H1 (cell line): Measurements from ENCODE around the gene CEND1. TPM values are rescaled to one million over a fixed set of nuclear protein-coding genes. Genes with fewer than 3 reads are reported as not detected.

ENCODE experiments used
- CTCF ChIA-PET: fragments of 300-600 bp; sonication (Branson Sonifier 250); formaldehyde crosslinking; loops from one replicate; lab custom pipeline; 2021; ENCODE audit not compliant: partially characterized antibody; lab: Charles Lee
- POLR2A ChIA-PET: fragments of 300-600 bp; sonication (Branson Sonifier 250); formaldehyde crosslinking; loops from one replicate; lab custom pipeline; 2021; ENCODE audit warnings: inconsistent platforms; ENCODE audit not compliant: partially characterized antibody; lab: Charles Lee
- DNase-seq, 2 experiments: peaks; one replicate each; pipeline versions ENCODE4 v3.0.0 to v3.0.0-alpha.2; 2010 to 2022; ENCODE audit warnings: low spot score in 2 of 2, low read depth in 1 of 2, mixed read lengths in 1 of 2
- FAIRE-seq: peaks from 2 replicates; lab custom pipeline; 2011; peaks lifted over from hg19 to GRCh38; lab: Jason Lieb, UNC
- H2AFZ ChIP-seq: 2 replicates; pipeline ENCODE4 v1.8.1; 2012; ENCODE audit warnings: low read length, inconsistent platforms
- H2AK5ac ChIP-seq: 2 replicates; pipeline ENCODE4 v1.6.1; 2013; ENCODE audit warnings: low read depth, low read length
- H2BK120ac ChIP-seq: replicated peaks from 2 replicates; pipeline ENCODE3; 2013; ENCODE audit warnings: low read depth, low read length, inconsistent platforms
- H2BK12ac ChIP-seq: 2 replicates; pipeline ENCODE4 v1.6.1; 2013; ENCODE audit warnings: low read depth, low read length
- H2BK15ac ChIP-seq: 2 replicates; pipeline ENCODE4 v1.6.1; 2013; ENCODE audit warnings: low read length
- H2BK20ac ChIP-seq: 2 replicates; pipeline ENCODE4 v1.6.1; 2013; ENCODE audit warnings: low read length
- H2BK5ac ChIP-seq: 2 replicates; pipeline ENCODE4 v1.6.1; 2013; ENCODE audit warnings: low read depth, low read length
- H3K14ac ChIP-seq: 2 replicates; pipeline ENCODE4 v1.6.1; 2013; ENCODE audit warnings: inconsistent platforms; ENCODE audit not compliant: insufficient read length
- H3K18ac ChIP-seq: 2 replicates; pipeline ENCODE4 v1.6.1; 2013; ENCODE audit warnings: low read length; ENCODE audit errors: extremely low read depth
- H3K23ac ChIP-seq: 2 replicates; pipeline ENCODE4 v1.6.1; 2013; ENCODE audit warnings: inconsistent platforms; ENCODE audit not compliant: insufficient read length
- H3K23me2 ChIP-seq: 2 replicates; pipeline ENCODE4 v1.6.1; 2013; ENCODE audit warnings: low read depth, low read length
- H3K27ac ChIP-seq: 2 replicates; pipeline ENCODE4 v1.6.1; 2011; ENCODE audit warnings: low read depth, low read length, inconsistent platforms
- H3K27me3 ChIP-seq, 4 experiments: replicated peaks in 1 of 4; 1 replicate in 1 of 4; 2 replicates in 3 of 4; pipeline versions ENCODE4 v1.6.1 to v1.8.1; 2011 to 2013; ENCODE audit warnings: low read length in 3 of 4, mild to moderate bottlenecking in 3 of 4, inconsistent platforms in 2 of 4, mixed read lengths in 2 of 4, moderate library complexity in 1 of 4; ENCODE audit not compliant: control insufficient read depth in 3 of 4, insufficient read depth in 3 of 4; ENCODE audit errors: extremely low read depth in 1 of 4
- H3K36me3 ChIP-seq, 4 experiments: 2 replicates each; pipeline versions ENCODE4 v1.6.1 to v1.8.1; 2011 to 2013; ENCODE audit warnings: mild to moderate bottlenecking in 4 of 4, low read length in 3 of 4, moderate library complexity in 2 of 4, control low read depth in 1 of 4, inconsistent platforms in 1 of 4; ENCODE audit not compliant: insufficient read depth in 4 of 4, control insufficient read depth in 2 of 4
- H3K4ac ChIP-seq: replicated peaks from 2 replicates; pipeline ENCODE3; 2013; ENCODE audit warnings: low read length, low read depth, mixed read lengths, inconsistent platforms; ENCODE audit not compliant: insufficient read length
- H3K4me1 ChIP-seq, 4 experiments: replicated peaks in 1 of 4; 1 replicate in 1 of 4; 2 replicates in 3 of 4; pipeline versions ENCODE4 v1.6.1 to v1.8.1; 2011 to 2013; ENCODE audit warnings: low read length in 3 of 4, inconsistent platforms in 2 of 4, mixed read lengths in 1 of 4; ENCODE audit not compliant: insufficient read depth in 4 of 4, control insufficient read depth in 3 of 4
- H3K4me2 ChIP-seq, 2 experiments: 2 replicates each; pipeline versions ENCODE4 v1.6.1 to v1.8.1; 2011 to 2013; ENCODE audit warnings: low read depth in 2 of 2, low read length in 2 of 2, control low read depth in 1 of 2, inconsistent platforms in 1 of 2, mild to moderate bottlenecking in 1 of 2; ENCODE audit not compliant: insufficient read depth in 1 of 2
- H3K4me3 ChIP-seq, 4 experiments: fragments of 200-600, 300-600 bp in 1 of 4; sonication (generic), shearing (Covaris generic), sonication (Bioruptor Twin) in 1 of 4; 2 replicates each; pipeline versions ENCODE4 v1.5.1 to v1.8.1; 2011 to 2016; ENCODE audit warnings: low read length in 4 of 4, low read depth in 3 of 4, control low read depth in 2 of 4, inconsistent platforms in 2 of 4, mild to moderate bottlenecking in 2 of 4, mixed read lengths in 1 of 4, moderate library complexity in 1 of 4; ENCODE audit not compliant: insufficient read depth in 2 of 4; ENCODE audit errors: extremely low read depth in 1 of 4
- H3K56ac ChIP-seq: replicated peaks from 2 replicates; pipeline ENCODE3; 2013; ENCODE audit warnings: low read depth, mild to moderate bottlenecking, mixed read lengths, low read length, inconsistent platforms; ENCODE audit not compliant: insufficient read length
- H3K79me1 ChIP-seq: 2 replicates; pipeline ENCODE4 v1.6.1; 2013; ENCODE audit warnings: low read depth, low read length, control low read depth
- H3K79me2 ChIP-seq, 2 experiments: 2 replicates each; pipeline versions ENCODE4 v1.6.1 to v1.8.1; 2012 to 2013; ENCODE audit warnings: low read length in 2 of 2, mild to moderate bottlenecking in 2 of 2, inconsistent platforms in 1 of 2; ENCODE audit not compliant: insufficient read depth in 2 of 2, control insufficient read depth in 1 of 2
- H3K9ac ChIP-seq, 4 experiments: replicated peaks in 1 of 4; 1 replicate in 1 of 4; 2 replicates in 3 of 4; pipeline versions ENCODE4 v1.6.1 to v1.8.1; 2011 to 2013; ENCODE audit warnings: low read depth in 3 of 4, low read length in 3 of 4, control low read depth in 2 of 4, mild to moderate bottlenecking in 2 of 4, moderate library complexity in 2 of 4, inconsistent platforms in 1 of 4; ENCODE audit errors: extremely low read depth in 1 of 4
- H3K9me3 ChIP-seq, 2 experiments: 2 replicates each; pipeline versions ENCODE4 v1.6.1 to v1.8.1; 2012 to 2013; ENCODE audit warnings: mild to moderate bottlenecking in 2 of 2, moderate library complexity in 2 of 2, control low read depth in 1 of 2, inconsistent platforms in 1 of 2, low read depth in 1 of 2, low read length in 1 of 2, mixed read lengths in 1 of 2; ENCODE audit not compliant: insufficient read depth in 2 of 2
- H4K20me1 ChIP-seq, 2 experiments: replicated peaks in 1 of 2; 2 replicates each; pipeline versions ENCODE3 to v1.8.1; 2011 to 2013; ENCODE audit warnings: inconsistent platforms in 2 of 2, low read length in 2 of 2, mild to moderate bottlenecking in 1 of 2; ENCODE audit not compliant: insufficient read depth in 2 of 2, control insufficient read depth in 1 of 2
- H4K5ac ChIP-seq: 2 replicates; pipeline ENCODE4 v1.6.1; 2013; ENCODE audit warnings: low read length, low read depth, mixed read lengths, inconsistent platforms; ENCODE audit not compliant: insufficient read length
- H4K8ac ChIP-seq: 2 replicates; pipeline ENCODE4 v1.8.0; 2013; ENCODE audit warnings: mild to moderate bottlenecking, moderate library complexity, low read length, inconsistent platforms; ENCODE audit not compliant: insufficient read depth; ENCODE audit errors: extremely low read depth
- H4K91ac ChIP-seq: replicated peaks from 2 replicates; pipeline ENCODE3; 2013; ENCODE audit warnings: low read length, mixed read lengths, inconsistent platforms; ENCODE audit not compliant: insufficient read length
- ATF3 ChIP-seq: IDR thresholded peaks from 2 replicates; pipeline ENCODE4 v1.6.1; 2011; ENCODE audit warnings: low read depth, mild to moderate bottlenecking, low read length; ENCODE audit not compliant: insufficient read depth
- BRCA1 ChIP-seq: IDR thresholded peaks from 2 replicates; pipeline ENCODE4 v1.6.1; 2012; ENCODE audit warnings: low read depth, low read length, improper control_type of control experiment
- GABPA ChIP-seq: IDR thresholded peaks from 2 replicates; pipeline ENCODE4 v1.6.1; 2011; ENCODE audit warnings: mild to moderate bottlenecking, low read length, moderate library complexity, borderline replicate concordance; ENCODE audit not compliant: insufficient read depth
- POLR2A ChIP-seq, 2 experiments: IDR thresholded peaks; 1 replicate in 1 of 2; 2 replicates in 1 of 2; pipeline ENCODE4 v1.6.1; 2011; ENCODE audit warnings: low read depth in 2 of 2, low read length in 2 of 2, mild to moderate bottlenecking in 2 of 2; ENCODE audit errors: control extremely low read depth in 1 of 2
- POLR2AphosphoS5 ChIP-seq: IDR thresholded peaks from 2 replicates; pipeline ENCODE4 v1.6.1; 2011; ENCODE audit warnings: low read depth, low read length
- POU5F1 ChIP-seq: IDR thresholded peaks from 2 replicates; pipeline ENCODE4 v1.6.1; 2011; ENCODE audit warnings: low read depth, mild to moderate bottlenecking, low read length, moderate library complexity
- SIN3A ChIP-seq, 2 experiments: IDR thresholded peaks in 1 of 2; conservative IDR thresholded peaks in 1 of 2; 2 replicates each; pipeline ENCODE4 v1.6.1; 2011 to 2012; ENCODE audit warnings: low read length in 2 of 2, improper control_type of control experiment in 1 of 2, low read depth in 1 of 2, mild to moderate bottlenecking in 1 of 2
- SP4 ChIP-seq: IDR thresholded peaks from 2 replicates; pipeline ENCODE4 v1.6.1; 2012; ENCODE audit warnings: low read length, inconsistent platforms
- YY1 ChIP-seq: IDR thresholded peaks from 2 replicates; pipeline ENCODE4 v1.6.1; 2011; ENCODE audit warnings: low read depth, mild to moderate bottlenecking, low read length
- WGBS, 2 experiments: shearing (Covaris generic) in 1 of 2; methylation state at CpG; one replicate each; pipeline versions ENCODE4 v1.1.6 to v1.1.7; 2013 to 2015; ENCODE audit warnings: low lambda C conversion rate in 2 of 2, mixed read lengths in 2 of 2, inconsistent platforms in 1 of 2, low coverage in 1 of 2, missing lambda C conversion rate in 1 of 2; ENCODE audit not compliant: insufficient replicate concordance in 2 of 2, insufficient coverage in 1 of 2, insufficient read length in 1 of 2; ENCODE audit errors: extremely low coverage in 1 of 2, missing lambda C conversion rate in 1 of 2; 5-methylcytosine and 5-hydroxymethylcytosine counted together
- polyA plus RNA-seq, 7 experiments: library from polyadenylated mRNA; depleted of rRNA in 3 of 7; stranded (reverse) in 5 of 7; unstranded in 2 of 7; fragments of >200 nt in 5 of 7; fragments of 200-250 nt in 2 of 7; gene quantifications; 1 replicate in 5 of 7; 2 replicates in 1 of 7; 4 replicates in 1 of 7; pipeline versions ENCODE4 v1.2.1 to v1.2.3, GENCODE V29; 2011 to 2013; ENCODE audit warnings: missing spikeins in 2 of 7, mixed read lengths in 2 of 7
- total RNA-seq: library from RNA; stranded (reverse); fragmentation: NEBNext Ultra II Directional; extraction: Animal tissue kit (Norgen Biotek cat#: 25700); gene quantifications from 2 replicates; pipeline ENCODE4 v1.2.1, GENCODE V29; 2021
- TF ChIP-seq, protein P1 (sequence below): IDR thresholded peaks from 2 replicates; pipeline ENCODE4 v1.6.1; 2012; ENCODE audit warnings: inconsistent platforms

The CEND1 gene
- total and polyA plus RNA-seq, 2 of the 8 experiments (the other 6 are each of a cell fraction or from before 2014, with no cell fraction given), result 0.82 to 5.0 TPM

- no peak overlapping the region for H4K5ac ChIP-seq
- peaks cover 10 to 22% of the 10 kb centered on the region in 2 experiments for H4K20me1 ChIP-seq
- peak overlapping the region; percentile 73; the same call in 1 of the 2 replicates for H2BK5ac ChIP-seq
- H2BK15ac ChIP-seq, result no peak overlapping the region
- no peaks in the 10 kb centered on the region; a peak in 2 of 7 replicates for H3K27me3 ChIP-seq
- H3K56ac ChIP-seq, result no peak overlapping the region
- H2AK5ac ChIP-seq, result peak overlapping the region; percentile 82; the same call in 1 of the 2 replicates
- TF ChIP-seq POLR2AphosphoS5 (peak; percentile 83), SP4 (no peak), GABPA (no peak), ATF3 (no peak), SIN3A (conservative IDR thresholded peaks at IDR 0.05 in 1 of 2, IDR thresholded peaks at IDR 0.05 in 1 of 2; ENCODE audit: low read depth in 1 of 2, low read length in 2 of 2) (no peak), BRCA1 (no peak), POU5F1 (no peak), YY1 (no peak), POLR2A (IDR thresholded peaks at IDR 0.05; ENCODE audit: control extremely low read depth in 1 of 2, low read depth in 2 of 2, low read length in 2 of 2) (peak; percentile 73 to 77)
- TF ChIP-seq, protein P1, sequence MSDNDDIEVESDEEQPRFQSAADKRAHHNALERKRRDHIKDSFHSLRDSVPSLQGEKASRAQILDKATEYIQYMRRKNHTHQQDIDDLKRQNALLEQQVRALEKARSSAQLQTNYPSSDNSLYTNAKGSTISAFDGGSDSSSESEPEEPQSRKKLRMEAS, result 0 out of 2 replicates have a peak, but pooled peaks have one; percentile 28
- H3K23me2 ChIP-seq, result peaks cover 5% of the 10 kb centered on the region; the same call in 1 of the 2 replicates
- H3K14ac ChIP-seq, result no peak overlapping the region
- no peak overlapping the region for H3K18ac ChIP-seq
- no peak overlapping the region for H2AFZ ChIP-seq
- H3K4me2 ChIP-seq, result no peak overlapping the region
- no peak overlapping the region for H2BK20ac ChIP-seq
- H2BK120ac ChIP-seq, result no peak overlapping the region
- no peak overlapping the region for H3K4me3 ChIP-seq
- no peak overlapping the region for H3K9ac ChIP-seq
- H4K8ac ChIP-seq, result no peak overlapping the region; the same call in 1 of the 2 replicates
- H3K4ac ChIP-seq, result no peak overlapping the region
- H3K36me3 ChIP-seq, result peaks cover 16 to 29% (median 26%) of the 10 kb centered on the region in 4 experiments
- 87% methylated on average over 9 of the region's 9 CpGs; no CpG with 5 or more reads in 1 of the 2 experiments for WGBS, 2 experiments
- peaks cover under 1 to 13% (median 4%) of the 10 kb centered on the region in 4 experiments; a peak in 6 of 7 replicates for H3K4me1 ChIP-seq
- CTCF ChIA-PET, result interaction anchor here (0.6 to 2.2 kb wide), 2 partner anchors 21 kb away, joined by 3 to 5 read pairs; no protein-coding TSS in a partner anchor
- no peak overlapping the region for H4K91ac ChIP-seq
- DNase-seq (no peak), FAIRE-seq (no peak)
- peaks cover 7 to 31% of the 10 kb centered on the region in 2 experiments; a peak in 3 of 4 replicates for H3K79me2 ChIP-seq
- POLR2A ChIA-PET, result interaction anchor here (0.5 to 53.0 kb wide), 10 partner anchors 2 to 277 kb away, joined by 3 to 1917 read pairs (median 4); partner anchors contain the start of genes CD151, CEND1, CRACR2B and GATD1
- no peaks in the 10 kb centered on the region for H3K79me1 ChIP-seq
- no peak overlapping the region for H3K27ac ChIP-seq
- H3K9me3 ChIP-seq, result no peaks in the 10 kb centered on the region
- no peak overlapping the region for H3K23ac ChIP-seq
- no peak overlapping the region for H2BK12ac ChIP-seq
Measured at GRCh38 chr11:813456-814096, 23.7 kb upstream of the CEND1 start.
